GM21723 (cell line): ENCODE measurements around the gene C7orf25.
"Not testable (repeated sequence)": the region's sequence is repeated elsewhere in the genome, so short reads cannot be mapped to it uniquely, and the experiment has no call there.

Source experiments
- ATAC-seq: cut with Tn5 transposase; IDR thresholded peaks from one replicate; pipeline ENCODE4 v1.9.1; 2021; ENCODE audit warnings: mild to moderate bottlenecking, moderate library complexity; ENCODE audit not compliant: unreplicated experiment

C7orf25 gene

DNA sequence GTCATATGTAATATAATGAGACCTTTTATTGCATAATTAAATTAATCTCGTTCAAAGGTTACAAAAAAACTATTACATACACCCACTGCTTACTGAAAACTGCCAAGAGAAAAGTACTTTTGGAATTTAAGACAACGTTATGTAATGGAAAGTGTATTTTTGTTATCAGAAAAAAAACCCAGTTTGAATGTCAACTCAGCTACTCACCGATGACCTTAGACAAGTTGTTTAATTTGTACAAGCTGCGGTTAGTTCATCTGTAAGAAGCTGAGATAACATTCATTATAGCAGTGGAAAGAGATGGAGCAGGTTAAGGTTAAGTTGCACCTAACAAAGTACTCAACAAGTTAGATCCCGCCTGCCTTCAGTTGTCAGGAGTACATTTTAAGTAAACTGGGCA is 19.0 kb upstream of the C7orf25 start:
- ATAC-seq: no peak

DNA sequence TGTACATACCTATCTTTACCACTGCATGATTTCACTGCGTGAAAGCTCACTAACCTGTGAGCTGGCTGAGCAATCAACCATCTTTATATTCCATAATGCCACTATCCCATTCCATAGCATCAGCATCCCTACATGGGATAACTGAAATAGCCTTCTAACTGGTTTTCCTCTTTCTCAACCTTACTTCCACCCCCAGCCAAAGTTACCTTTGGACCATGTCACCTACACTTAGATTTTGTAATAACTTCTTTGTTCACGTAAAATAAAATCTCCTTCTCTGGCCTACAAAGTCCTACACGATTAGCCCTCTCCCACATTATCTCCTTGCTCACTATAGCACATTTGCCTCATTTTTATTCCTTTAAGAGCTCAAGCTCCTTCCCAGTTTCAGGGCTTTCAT is 17.6 kb upstream of the C7orf25 start:
- ATAC-seq: no peak

GRCh38 chr7:42928754-42929153 is 16.9 kb upstream of the C7orf25 start:
- no peak for ATAC-seq

DNA sequence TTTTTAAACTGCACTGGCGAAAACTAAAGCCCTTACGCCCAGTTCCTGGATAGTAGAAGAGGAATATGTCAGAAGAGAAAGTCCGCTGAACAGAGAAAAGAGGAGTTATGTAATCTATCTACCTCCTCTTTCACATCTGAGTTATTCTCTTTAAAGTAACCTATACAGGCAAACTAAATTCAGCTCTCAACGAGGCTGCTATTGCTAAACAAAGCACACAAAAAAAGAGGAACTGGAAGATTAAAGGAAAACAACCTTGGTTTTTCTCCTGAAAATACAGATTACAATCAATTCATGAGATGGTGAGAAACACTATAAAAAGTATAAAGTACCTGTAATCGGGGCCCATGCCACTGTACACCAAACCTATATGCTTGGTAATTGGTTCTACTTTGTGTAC is 14.3 kb upstream of the C7orf25 start:
- ATAC-seq: no peak

- no peak for ATAC-seq
These were observed 13.8 kb upstream of the C7orf25 start for GRCh38 chr7:42925630-42926029.

DNA sequence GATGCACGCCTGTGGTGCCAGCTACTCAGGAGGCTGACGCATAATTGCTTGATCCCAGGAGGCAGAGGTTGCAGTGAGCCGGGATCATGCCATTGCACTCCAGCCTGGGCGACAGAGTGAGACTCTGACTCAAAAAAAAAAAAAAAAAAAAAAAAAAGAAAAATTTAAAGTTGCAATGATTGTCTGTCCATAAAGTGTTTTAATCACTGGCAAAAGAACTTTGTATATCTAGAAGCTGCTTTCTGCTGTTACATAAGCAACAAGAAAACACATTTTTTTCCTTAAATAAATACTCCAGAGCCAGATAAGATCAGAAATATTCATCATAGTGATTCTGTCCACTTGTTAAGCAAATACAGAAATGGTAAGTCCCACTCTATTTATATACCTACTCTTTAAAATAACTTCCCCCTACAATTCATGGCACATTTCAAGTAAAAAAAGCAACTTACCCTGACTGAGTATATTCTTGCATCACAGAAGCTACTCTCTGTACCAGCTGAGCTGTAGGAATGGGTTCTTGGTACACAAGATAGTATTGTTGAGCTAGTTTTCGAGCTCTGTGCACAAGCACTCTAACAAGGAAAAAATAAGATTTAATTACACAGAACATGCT is 12.5 kb upstream of the C7orf25 start:
- ATAC-seq: no peak

GRCh38 chr7:42922017-42922753 is 10.3 kb upstream of the C7orf25 start:
- ATAC-seq: no peak

- ATAC-seq: no peak
These were observed 3.5 kb upstream of the C7orf25 start for GRCh38 chr7:42915356-42915755.

DNA sequence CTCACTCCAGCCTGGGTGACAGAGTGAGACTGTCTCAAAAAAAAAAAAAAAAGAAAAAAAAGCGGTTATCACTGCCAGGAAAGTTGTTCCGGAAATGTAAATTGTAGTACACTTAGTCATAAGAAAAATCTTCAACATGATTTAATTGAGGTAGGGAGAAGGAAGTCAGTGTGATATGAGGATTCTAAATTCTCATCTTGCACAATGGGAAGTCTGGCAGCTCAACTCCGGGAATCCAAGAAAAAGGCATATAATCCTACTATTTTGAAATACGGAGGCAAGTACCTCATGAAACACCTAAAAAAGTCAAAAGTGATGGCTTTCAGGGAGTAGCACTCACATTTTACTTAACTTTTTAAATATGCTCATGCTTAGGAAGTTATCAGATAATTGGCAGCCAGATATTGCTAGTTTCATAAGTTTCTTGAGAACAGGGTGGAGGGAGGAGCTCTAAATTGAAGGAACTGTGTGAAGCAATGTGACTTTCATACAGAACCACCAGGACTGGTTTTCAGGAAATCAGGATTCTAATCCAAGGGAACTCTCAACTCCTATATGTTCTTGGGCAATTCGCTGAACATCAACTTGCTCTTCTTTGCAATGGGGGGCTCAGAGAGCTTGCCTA is 2.7 kb upstream of the C7orf25 start:
- ATAC-seq: no peak

DNA sequence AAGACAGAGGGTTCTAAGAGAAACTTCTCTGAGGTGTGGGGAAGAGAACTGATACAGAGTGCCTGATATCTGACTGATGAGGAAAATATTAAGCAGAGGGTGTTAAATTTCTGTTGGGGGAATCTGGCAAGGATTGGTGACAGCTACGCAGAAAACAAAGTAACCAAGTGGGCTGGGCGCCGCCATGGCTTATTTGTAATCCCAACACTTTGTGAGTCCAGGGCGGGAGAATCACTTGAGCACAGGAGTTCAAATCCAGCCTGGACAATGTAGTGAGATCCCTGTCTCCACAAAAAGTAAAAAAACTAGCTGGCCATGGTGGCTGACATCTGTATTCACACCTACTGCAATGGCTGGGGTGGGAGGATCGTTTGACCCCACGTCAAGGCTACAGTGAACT is 2.1 kb upstream of the C7orf25 start:
- ATAC-seq: no peak

DNA sequence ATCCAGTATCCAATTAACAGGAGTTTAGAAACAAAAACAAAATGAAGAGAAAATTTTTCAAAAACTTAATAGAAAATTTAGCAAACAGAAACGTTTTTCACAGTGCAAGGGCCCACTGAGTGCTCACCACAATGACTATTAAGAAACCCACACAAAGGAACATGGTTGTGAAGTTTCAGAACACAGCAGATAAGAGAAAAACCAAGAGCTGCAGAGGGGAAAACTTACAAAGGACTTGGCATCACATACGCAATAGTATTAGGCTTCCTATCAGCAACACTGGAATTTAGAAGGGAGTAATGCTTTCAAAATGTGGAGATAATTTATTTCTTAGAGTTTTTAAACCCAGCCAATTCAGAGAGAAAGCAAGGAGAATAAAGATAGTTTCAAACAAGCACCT is 1.7 kb upstream of the C7orf25 start:
- ATAC-seq: no peak

DNA sequence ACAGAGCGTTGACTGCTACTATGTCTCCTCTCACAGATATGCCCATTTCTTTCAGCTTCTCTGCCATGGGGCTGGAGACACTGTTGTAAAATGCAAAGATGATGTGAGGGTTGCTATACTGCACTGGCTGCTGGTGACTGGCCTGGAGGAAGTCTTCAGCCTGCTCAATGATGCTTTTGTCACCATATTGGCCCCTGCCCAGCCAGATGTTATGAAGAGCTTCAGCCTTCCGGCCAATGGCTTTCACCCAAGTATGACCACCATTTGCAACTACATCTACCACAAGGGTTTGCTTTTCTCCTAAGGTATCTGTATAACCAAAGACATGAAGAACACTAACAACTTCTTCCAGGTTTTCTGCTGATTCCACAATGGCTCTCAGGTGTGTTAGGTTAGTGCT is 1.6 kb downstream of the C7orf25 start:
- ATAC-seq: no peak

- no peak for ATAC-seq
These were observed 4.6 kb downstream of the C7orf25 start for GRCh38 chr7:42907316-42907715.

DNA sequence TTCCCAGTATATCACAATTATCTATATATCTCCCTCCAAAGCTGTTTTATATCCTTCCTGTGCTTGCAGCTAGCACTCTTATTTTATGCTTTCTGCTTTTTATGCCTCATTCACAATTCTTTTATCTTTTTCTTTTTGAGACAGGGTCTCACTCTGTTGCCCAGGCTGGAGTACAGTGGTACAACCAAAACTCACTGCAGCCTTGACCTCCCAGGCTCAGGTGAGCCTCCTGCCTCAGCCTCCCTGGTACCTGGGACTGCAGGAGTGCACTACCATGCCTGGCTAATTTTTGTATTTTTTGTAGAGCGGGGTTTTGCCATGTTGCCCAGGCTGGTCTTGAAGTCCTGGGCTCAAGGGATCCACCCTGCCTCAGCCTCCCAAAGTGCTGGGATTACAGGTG is 5.7 kb downstream of the C7orf25 start:
- no peak for ATAC-seq

GRCh38 chr7:42902331-42902730 is 9.5 kb downstream of the C7orf25 start:
- no peak for ATAC-seq

DNA sequence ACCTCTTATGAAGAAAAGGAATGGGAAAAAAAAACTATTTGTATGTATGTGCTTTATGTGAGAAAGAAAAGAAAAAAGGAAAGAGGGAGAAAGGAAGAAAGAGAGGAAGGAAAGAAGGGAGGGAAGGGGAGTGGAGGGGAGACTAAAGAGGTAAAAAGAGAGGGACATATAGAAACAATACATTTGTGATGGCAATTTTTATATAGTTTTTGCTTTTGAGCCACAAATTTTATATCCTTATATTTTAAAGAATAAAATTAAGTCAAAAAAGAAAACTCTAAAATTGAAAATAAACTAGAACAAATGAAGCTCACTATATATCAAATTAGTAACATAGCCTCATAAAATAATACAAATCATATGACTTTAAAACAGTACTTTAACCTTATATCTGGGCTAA is 11.0 kb downstream of the C7orf25 start:
- ATAC-seq: no peak

DNA sequence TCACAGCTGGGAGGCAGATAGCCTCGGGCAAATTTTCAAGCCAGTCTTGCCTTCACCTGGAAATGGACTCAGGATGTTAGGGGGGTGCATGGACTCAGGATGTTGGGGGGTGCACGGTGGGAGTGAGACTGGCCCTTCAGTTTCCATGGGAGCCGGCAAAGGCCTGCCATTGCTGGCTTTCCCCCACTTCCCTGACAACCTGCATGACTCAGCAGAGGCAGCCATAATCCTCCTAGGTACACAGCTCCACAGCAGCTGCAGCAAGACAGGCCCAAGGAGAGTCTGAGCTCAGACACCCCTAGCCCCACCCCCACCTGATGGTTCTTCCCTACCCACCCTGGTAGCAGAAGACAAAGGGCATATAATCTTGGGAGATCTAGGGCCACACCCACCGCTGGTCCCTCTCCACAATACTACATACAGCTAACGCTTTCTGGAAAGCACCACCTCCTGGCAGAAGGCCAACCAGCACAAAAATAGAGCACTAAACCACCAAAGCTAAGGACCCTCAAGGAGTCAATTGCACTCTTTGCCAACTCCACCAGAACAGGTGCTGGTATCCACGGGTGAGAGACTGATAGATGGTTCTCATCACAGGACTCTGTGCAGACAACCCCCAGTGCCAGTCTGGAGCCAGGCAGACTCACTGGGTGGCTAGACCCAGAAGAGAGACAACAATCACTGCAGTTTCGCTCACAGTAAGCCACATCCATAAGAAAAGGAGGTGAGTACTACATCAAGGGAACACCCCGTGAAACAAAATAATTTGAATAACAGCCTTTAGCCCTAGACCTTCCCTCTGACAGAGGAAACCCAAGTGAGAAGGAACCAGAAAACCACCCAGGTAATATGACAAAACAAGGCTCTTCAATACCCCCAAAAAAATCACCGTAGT is 18.3 kb downstream of the C7orf25 start:
- ATAC-seq: no peak

DNA sequence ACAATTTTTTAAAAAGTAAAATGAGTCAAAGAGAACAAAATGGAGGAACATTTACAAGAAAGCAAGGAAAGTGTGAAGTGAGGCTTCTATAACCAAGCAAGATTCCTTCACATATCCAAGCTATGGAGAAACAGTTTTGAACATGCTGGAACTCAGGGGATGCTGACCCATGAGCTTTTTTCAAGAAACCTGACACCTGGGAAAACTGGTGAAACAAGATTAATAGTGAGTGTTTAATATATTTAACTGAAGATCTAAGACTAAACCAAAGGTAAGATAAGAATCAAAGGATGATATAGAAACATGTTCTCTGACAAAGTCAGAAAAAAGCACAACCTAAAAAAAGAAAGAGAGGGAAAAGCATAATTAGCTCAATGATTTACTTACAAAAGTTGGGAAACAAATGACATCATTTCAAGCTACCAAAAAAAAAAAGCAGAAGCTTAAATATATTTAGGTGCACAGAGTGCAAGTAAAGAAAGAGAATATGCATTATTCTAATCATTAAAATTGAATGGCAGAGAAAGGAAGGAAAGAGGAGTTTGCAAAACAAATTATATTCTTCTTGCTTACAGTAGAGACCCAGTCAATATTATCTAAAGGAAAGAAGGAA is 24.9 kb downstream of the C7orf25 start:
- no peak for ATAC-seq

DNA sequence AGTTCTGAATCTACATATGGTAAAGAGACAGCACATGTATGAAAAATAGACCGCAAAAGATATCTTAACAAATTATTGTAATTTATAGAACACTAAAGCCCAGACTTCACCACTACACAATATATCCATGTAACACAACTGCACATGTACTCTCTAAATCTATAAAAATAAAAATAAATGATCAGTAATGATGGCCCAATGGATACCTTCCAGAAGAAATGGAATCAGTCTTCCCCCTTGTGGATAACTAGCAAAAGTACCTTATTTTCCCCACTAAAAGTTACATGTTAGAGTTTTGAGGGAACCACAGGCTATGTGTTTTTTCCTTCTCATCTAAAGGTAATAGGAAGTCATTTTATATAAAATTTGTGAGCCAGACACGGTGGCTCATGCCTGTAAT is 25.7 kb downstream of the C7orf25 start:
- no peak for ATAC-seq

DNA sequence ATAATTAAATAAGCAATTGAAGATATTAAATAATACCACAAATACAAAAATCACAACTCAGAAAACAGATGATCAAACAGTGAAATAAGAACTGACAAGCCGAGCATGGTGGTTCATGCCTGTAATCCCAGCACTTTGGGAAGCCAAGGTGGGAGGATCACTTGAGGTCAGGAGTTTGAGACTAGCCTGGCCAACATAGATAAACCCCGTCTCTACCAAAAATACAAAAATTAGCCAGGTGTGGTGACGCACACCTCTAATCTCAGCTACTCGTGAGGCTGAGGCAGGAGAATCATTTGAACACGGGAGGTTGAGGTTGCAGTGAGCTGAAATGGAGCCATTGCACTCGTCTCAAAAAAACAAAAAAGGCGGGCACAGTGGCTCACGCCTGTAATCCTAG is 26.7 kb downstream of the C7orf25 start:
- ATAC-seq: not testable (repeated sequence)

DNA sequence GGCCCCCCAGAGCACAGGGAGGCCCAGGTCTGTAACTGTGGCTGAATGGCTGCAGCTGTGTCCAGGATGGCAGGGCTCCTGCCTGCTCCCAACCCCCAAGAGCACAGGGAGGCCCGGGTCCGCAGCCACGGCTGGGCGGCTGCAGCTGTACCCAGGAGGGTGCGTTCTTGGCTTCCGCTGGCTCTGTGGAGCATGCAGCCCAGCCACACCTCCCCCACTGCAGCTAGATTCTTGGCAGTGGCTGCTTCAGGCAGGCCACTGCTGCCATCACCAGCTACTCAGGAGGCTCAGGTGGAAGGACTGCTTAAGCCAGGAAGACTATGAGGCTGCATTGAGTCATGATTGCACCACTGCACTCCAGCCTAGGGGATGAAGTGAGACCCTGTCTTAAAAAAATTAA is 27.9 kb downstream of the C7orf25 start:
- ATAC-seq: no peak
